B cell (primary cell): ENCODE measurements around the gene RMDN2. TPM values are rescaled to one million over a fixed set of nuclear protein-coding genes. Genes with fewer than 3 reads are reported as not detected.
"Not testable (repeated sequence)": the region's sequence is repeated elsewhere in the genome, so short reads cannot be mapped to it uniquely, and the experiment has no call there.

Source experiments
- ATAC-seq: fragments of 200-7000 bp; cut with Tn5 transposase; one replicate; pipeline ENCODE4 v1.10.0; 2021; ENCODE audit warnings: low read depth, mild to moderate bottlenecking, moderate number of reproducible peaks, moderate library complexity
- CTCF ChIA-PET: fragments of 350-600 bp; sonication (Branson Sonifier 250); formaldehyde crosslinking; loops from one replicate; lab custom pipeline; 2021; ENCODE audit warnings: antibody characterized with exemption, inconsistent platforms; lab: Charles Lee
- POLR2A ChIA-PET: fragments of 350-600 bp; sonication (Branson Sonifier 250); formaldehyde crosslinking; loops from one replicate; lab custom pipeline; 2021; ENCODE audit warnings: antibody characterized with exemption; lab: Charles Lee
- DNase-seq: peaks from one replicate; pipeline ENCODE4 v3.0.0; 2013
- H2AFZ ChIP-seq: 2 replicates; pipeline ENCODE4 v1.6.1; 2012; ENCODE audit warnings: mild to moderate bottlenecking, low read depth, low read length; ENCODE audit not compliant: insufficient read depth, poor library complexity, severe bottlenecking
- H3K27ac ChIP-seq, 2 donors: 1 replicate in 1 of 2; 2 replicates in 1 of 2; pipeline ENCODE4 v1.5.1; 2012 to 2013; ENCODE audit warnings: low read length in 2 of 2, mild to moderate bottlenecking in 2 of 2, moderate library complexity in 1 of 2
- H3K27me3 ChIP-seq, 4 experiments: fragments of 200-600 bp in 1 of 4; sonication (generic) in 1 of 4; replicated peaks in 1 of 4; 1 replicate in 2 of 4; 2 replicates in 2 of 4; pipeline versions ENCODE4 v1.6.1 to v1.7.0; 2013 to 2016; ENCODE audit warnings: low read length in 3 of 4, mild to moderate bottlenecking in 2 of 4, mixed read lengths in 1 of 4, moderate library complexity in 1 of 4; ENCODE audit not compliant: insufficient read depth in 4 of 4, control insufficient read depth in 3 of 4; ENCODE audit errors: control extremely low read depth in 1 of 4
- H3K36me3 ChIP-seq, 2 experiments: replicated peaks in 1 of 2; 1 replicate in 1 of 2; 2 replicates in 1 of 2; pipeline versions ENCODE4 v1.6.1 to v1.7.1; 2013; ENCODE audit warnings: low read length in 1 of 2; ENCODE audit not compliant: insufficient read depth in 2 of 2, control insufficient read depth in 1 of 2; ENCODE audit errors: control extremely low read depth in 1 of 2, extremely low read depth in 1 of 2
- H3K4me1 ChIP-seq, 2 donors: fragments of 200-600 bp in 1 of 2; sonication (generic) in 1 of 2; 1 replicate in 1 of 2; 2 replicates in 1 of 2; pipeline versions ENCODE4 v1.5.1 to v1.6.1; 2013 to 2017; ENCODE audit warnings: low read length in 2 of 2; ENCODE audit not compliant: control insufficient read depth in 2 of 2, insufficient read depth in 2 of 2
- H3K4me2 ChIP-seq: replicated peaks from 2 replicates; pipeline ENCODE3; 2012; ENCODE audit warnings: mild to moderate bottlenecking, low read depth, low read length; ENCODE audit not compliant: poor library complexity, severe bottlenecking
- H3K4me3 ChIP-seq, 5 experiments: fragments of 200-600 bp in 1 of 5; sonication (generic) in 1 of 5; 1 replicate in 3 of 5; 2 replicates in 2 of 5; pipeline versions ENCODE4 v1.5.1 to v1.7.0; 2011 to 2016; ENCODE audit warnings: low read length in 4 of 5, mild to moderate bottlenecking in 4 of 5, low read depth in 2 of 5, control low read depth in 1 of 5, moderate library complexity in 1 of 5; ENCODE audit not compliant: insufficient read depth in 1 of 5; ENCODE audit errors: control extremely low read depth in 1 of 5, extremely low read depth in 1 of 5
- H3K79me2 ChIP-seq: fragments of 200-600 bp; sonication (generic); one replicate; pipeline ENCODE4 v1.6.0; 2016; ENCODE audit warnings: low read length; ENCODE audit not compliant: control insufficient read depth, insufficient read depth
- H3K9ac ChIP-seq: fragments of 200-600 bp; sonication (generic); 2 replicates; pipeline ENCODE4 v1.6.1; 2017; ENCODE audit warnings: mild to moderate bottlenecking, low read length, moderate library complexity
- H3K9me3 ChIP-seq, 3 donors: one replicate each; pipeline versions ENCODE4 v1.6.1 to v1.7.1; 2013; ENCODE audit warnings: low read length in 2 of 3; ENCODE audit not compliant: control insufficient read depth in 2 of 3, insufficient read depth in 1 of 3; ENCODE audit errors: control extremely low read depth in 1 of 3
- H4K20me1 ChIP-seq: 2 replicates; pipeline ENCODE4 v1.6.0; 2012; ENCODE audit warnings: mild to moderate bottlenecking, low read length; ENCODE audit not compliant: insufficient read depth, control insufficient read depth, poor library complexity, severe bottlenecking
- H3K27ac Mint-ChIP-seq: one replicate; pipeline ENCODE4 v1.8.0; 2021; ENCODE audit warnings: mixed read lengths
- H3K27me3 Mint-ChIP-seq: one replicate; pipeline ENCODE4 v1.8.0; 2021; ENCODE audit warnings: mixed read lengths
- H3K4me1 Mint-ChIP-seq: one replicate; pipeline ENCODE4 v1.8.0; 2021; ENCODE audit warnings: mixed read lengths
- H3K4me3 Mint-ChIP-seq: one replicate; pipeline ENCODE4 v1.8.0; 2021; ENCODE audit warnings: mixed read lengths
- H3K9me3 Mint-ChIP-seq: one replicate; pipeline ENCODE4 v1.8.0; 2022; ENCODE audit warnings: mixed read lengths; ENCODE audit not compliant: insufficient read depth
- CTCF ChIP-seq: fragments of 200-600 bp; IDR thresholded peaks from one replicate; pipeline ENCODE4 v1.8.0; 2022; ENCODE audit warnings: antibody characterized with exemption, mild to moderate bottlenecking
- EZH2 ChIP-seq: IDR thresholded peaks from 2 replicates; pipeline ENCODE4 v1.6.1; 2012; ENCODE audit warnings: borderline replicate concordance, low read depth, mild to moderate bottlenecking, moderate library complexity, low read length; ENCODE audit not compliant: insufficient read depth, poor library complexity, severe bottlenecking
- WGBS: methylation state at CpG from one replicate; pipeline ENCODE4 v1.1.5; 2013; ENCODE audit warnings: missing lambda C conversion rate; ENCODE audit not compliant: insufficient coverage; 5-methylcytosine and 5-hydroxymethylcytosine counted together
- intact Hi-C: fragments of 100-400 bp; cut with micrococcal nuclease; formaldehyde crosslinking; loops from one replicate; pipeline ENCODE4 v1.10.0; 2022
- polyA plus RNA-seq: library from polyadenylated mRNA; depleted of rRNA; stranded (reverse); fragments of >200 nt; gene quantifications from 2 replicates; pipeline ENCODE4 v1.2.3, GENCODE V29; 2012
- total RNA-seq, 2 donors: library from RNA; stranded (reverse); fragments of 120-200 nt in 1 of 2; gene quantifications; 1 replicate in 1 of 2; 2 replicates in 1 of 2; pipeline versions ENCODE4 v1.2.3 to v1.2.4, GENCODE V29; 2013 to 2022

Gene RMDN2
- total and polyA plus RNA-seq, 2 donors (not counting 1 experiment from before 2014, with no cell fraction given), result 6.4 to 6.6 TPM

GRCh38 chr2:38016219-38016618 is 91.1 kb downstream of the RMDN2 start:
- DNase-seq (no peak), ATAC-seq (no peak)
- no CpG with 5 or more reads among the region's 1 CpG for WGBS
- Histone ChIP-seq H3K27ac (no peak overlapping the region), H3K36me3 (peaks cover 0 to 8% of the 10 kb centered on the region in 2 experiments), H3K4me3 (no peak overlapping the region), H3K4me1 (no peaks in the 10 kb centered on the region), H3K9ac (no peak overlapping the region), H3K9me3 (peaks cover 0 to 9% (median 0%) of the 10 kb centered on the region in 3 donors), H4K20me1 (no peaks in the 10 kb centered on the region), H3K4me2 (no peak overlapping the region), H3K27me3 (no peaks in the 10 kb centered on the region), H2AFZ (no peak overlapping the region), H3K79me2 (no peaks in the 10 kb centered on the region)
- no peak for TF ChIP-seq CTCF
- no peak for TF ChIP-seq EZH2
- ChIA-PET CTCF (no interaction called here), POLR2A (no interaction called here)
- H3K4me3 Mint-ChIP-seq, result no peak overlapping the region
- no peaks in the 10 kb centered on the region for H3K9me3 Mint-ChIP-seq
- intact Hi-C loops, result no loop called here
- H3K27me3 Mint-ChIP-seq, result no peaks in the 10 kb centered on the region
- no peaks in the 10 kb centered on the region for H3K4me1 Mint-ChIP-seq
- no peak overlapping the region for H3K27ac Mint-ChIP-seq

GRCh38 chr2:38017836-38018235 is 92.7 kb downstream of the RMDN2 start:
- H3K27me3 ChIP-seq, result no peaks in the 10 kb centered on the region
- no peak overlapping the region for H3K27ac ChIP-seq
- TF ChIP-seq EZH2 (no peak), CTCF (no peak)
- no peaks in the 10 kb centered on the region for H3K4me1 ChIP-seq
- Mint-ChIP-seq H3K27ac (no peak overlapping the region), H3K4me3 (no peak overlapping the region), H3K9me3 (no peaks in the 10 kb centered on the region), H3K4me1 (no peaks in the 10 kb centered on the region), H3K27me3 (no peaks in the 10 kb centered on the region)
- DNase-seq, result no peak
- intact Hi-C loops, result no loop called here
- ATAC-seq, result no peak
- 85% methylated on average over 6 of the region's 7 CpGs for WGBS
- H3K9ac ChIP-seq, result no peak overlapping the region
- peaks cover 0 to 2% of the 10 kb centered on the region in 2 experiments for H3K36me3 ChIP-seq
- no peaks in the 10 kb centered on the region for H4K20me1 ChIP-seq
- H3K9me3 ChIP-seq, result peaks cover 0 to 9% (median 0%) of the 10 kb centered on the region in 3 donors
- no peak overlapping the region for H3K4me2 ChIP-seq
- POLR2A ChIA-PET, result no interaction called here
- CTCF ChIA-PET, result no interaction called here
- no peak overlapping the region for H3K4me3 ChIP-seq
- H2AFZ ChIP-seq, result no peak overlapping the region
- no peaks in the 10 kb centered on the region for H3K79me2 ChIP-seq

- H4K20me1 ChIP-seq, H3K9me3 ChIP-seq, DNase-seq, H3K4me1 Mint-ChIP-seq, H3K4me1 ChIP-seq, CTCF ChIA-PET, H3K79me2 ChIP-seq, H3K36me3 ChIP-seq, H3K4me3 Mint-ChIP-seq, H2AFZ ChIP-seq, H3K27me3 ChIP-seq, H3K9ac ChIP-seq, H3K4me3 ChIP-seq, H3K4me2 ChIP-seq, POLR2A ChIA-PET, H3K9me3 Mint-ChIP-seq, H3K27ac ChIP-seq, H3K27ac Mint-ChIP-seq, intact Hi-C loops, ATAC-seq, H3K27me3 Mint-ChIP-seq: not testable (repeated sequence)
- 98% methylated on average over 18 of the region's 33 CpGs for WGBS
These were observed 95.4 kb downstream of the RMDN2 start for GRCh38 chr2:38020359-38021069.
